Measurements from ENCODE around the gene OVCH1.

OVCH1 gene

GRCh38 chr12:29518407-29518806 is 20.9 kb upstream of the OVCH1 start:
- Histone ChIP-seq H3K9me3 (ENCODE audit: control insufficient read depth, insufficient read depth, low read length) (no peaks in the 10 kb centered on the region), H3K4me1 (ENCODE audit: insufficient read depth, low read length) (no peaks in the 10 kb centered on the region), H3K36me3 (ENCODE audit: insufficient read depth, low read length) (no peaks in the 10 kb centered on the region), H3K9ac (ENCODE audit: low read depth, low read length) (no peak overlapping the region)

- no peaks in the 10 kb centered on the region for H3K4me1 ChIP-seq (ENCODE audit: insufficient read depth, low read length)
- H3K9me3 ChIP-seq (ENCODE audit: control insufficient read depth, insufficient read depth, low read length) = no peaks in the 10 kb centered on the region
- no peaks in the 10 kb centered on the region for H3K36me3 ChIP-seq (ENCODE audit: insufficient read depth, low read length)
- H3K9ac ChIP-seq (ENCODE audit: low read depth, low read length) = no peak overlapping the region
Measured at GRCh38 chr12:29517264-29517663, 19.8 kb upstream of the OVCH1 start.

GRCh38 chr12:29516431-29516875 is 19.0 kb upstream of the OVCH1 start:
- Histone ChIP-seq H3K9me3 (ENCODE audit: control insufficient read depth, insufficient read depth, low read length) (no peaks in the 10 kb centered on the region), H3K9ac (ENCODE audit: low read depth, low read length) (no peak overlapping the region), H3K4me1 (ENCODE audit: insufficient read depth, low read length) (no peaks in the 10 kb centered on the region), H3K36me3 (ENCODE audit: insufficient read depth, low read length) (no peaks in the 10 kb centered on the region)

- H3K36me3 ChIP-seq (ENCODE audit: insufficient read depth, low read length) = no peaks in the 10 kb centered on the region
- H3K9ac ChIP-seq (ENCODE audit: low read depth, low read length) = no peak overlapping the region
- H3K9me3 ChIP-seq (ENCODE audit: control insufficient read depth, insufficient read depth, low read length) = no peaks in the 10 kb centered on the region
- no peaks in the 10 kb centered on the region for H3K4me1 ChIP-seq (ENCODE audit: insufficient read depth, low read length)
Measured at GRCh38 chr12:29510591-29511185, 13.2 kb upstream of the OVCH1 start.

- Histone ChIP-seq H3K36me3 (ENCODE audit: insufficient read depth, low read length) (no peaks in the 10 kb centered on the region), H3K9ac (ENCODE audit: low read depth, low read length) (no peak overlapping the region), H3K4me1 (ENCODE audit: insufficient read depth, low read length) (no peaks in the 10 kb centered on the region)
Measured at GRCh38 chr12:29509503-29509902, 12.0 kb upstream of the OVCH1 start.

GRCh38 chr12:29508949-29509348 is 11.5 kb upstream of the OVCH1 start:
- no peaks in the 10 kb centered on the region for H3K36me3 ChIP-seq (ENCODE audit: insufficient read depth, low read length)
- no peaks in the 10 kb centered on the region for H3K4me1 ChIP-seq (ENCODE audit: insufficient read depth, low read length)
- no peak overlapping the region for H3K9ac ChIP-seq (ENCODE audit: low read depth, low read length)
- H3K9me3 ChIP-seq (ENCODE audit: control insufficient read depth, insufficient read depth, low read length) = no peaks in the 10 kb centered on the region

More at GRCh38 chr12:29509503-29509902, 12.0 kb upstream of the OVCH1 start:
- no peaks in the 10 kb centered on the region for H3K9me3 ChIP-seq (ENCODE audit: control insufficient read depth, insufficient read depth, low read length)

- Histone ChIP-seq H3K9ac (ENCODE audit: low read depth, low read length) (no peak overlapping the region), H3K4me1 (ENCODE audit: insufficient read depth, low read length) (no peaks in the 10 kb centered on the region), H3K9me3 (ENCODE audit: control insufficient read depth, insufficient read depth, low read length) (no peaks in the 10 kb centered on the region), H3K36me3 (ENCODE audit: insufficient read depth, low read length) (no peaks in the 10 kb centered on the region)
Measured at GRCh38 chr12:29505122-29505521, 7.6 kb upstream of the OVCH1 start.

- no peaks in the 10 kb centered on the region for H3K4me1 ChIP-seq (ENCODE audit: insufficient read depth, low read length)
- no peaks in the 10 kb centered on the region for H3K9me3 ChIP-seq (ENCODE audit: control insufficient read depth, insufficient read depth, low read length)
- no peak overlapping the region for H3K9ac ChIP-seq (ENCODE audit: low read depth, low read length)
- no peaks in the 10 kb centered on the region for H3K36me3 ChIP-seq (ENCODE audit: insufficient read depth, low read length)
Measured at GRCh38 chr12:29503283-29503682, 5.8 kb upstream of the OVCH1 start.

- Histone ChIP-seq H3K4me1 (ENCODE audit: insufficient read depth, low read length) (no peaks in the 10 kb centered on the region), H3K9me3 (ENCODE audit: control insufficient read depth, insufficient read depth, low read length) (no peaks in the 10 kb centered on the region), H3K36me3 (ENCODE audit: insufficient read depth, low read length) (no peaks in the 10 kb centered on the region), H3K9ac (ENCODE audit: low read depth, low read length) (no peak overlapping the region)
Measured at GRCh38 chr12:29499235-29499634, 1.7 kb upstream of the OVCH1 start.

GRCh38 chr12:29492891-29493290 is 4.6 kb downstream of the OVCH1 start:
- Histone ChIP-seq H3K36me3 (ENCODE audit: insufficient read depth, low read length) (no peaks in the 10 kb centered on the region), H3K4me1 (ENCODE audit: insufficient read depth, low read length) (no peaks in the 10 kb centered on the region), H3K9me3 (ENCODE audit: control insufficient read depth, insufficient read depth, low read length) (no peaks in the 10 kb centered on the region), H3K9ac (ENCODE audit: low read depth, low read length) (no peak overlapping the region)

- Histone ChIP-seq H3K9ac (ENCODE audit: low read depth, low read length) (no peak overlapping the region), H3K9me3 (ENCODE audit: control insufficient read depth, insufficient read depth, low read length) (no peaks in the 10 kb centered on the region), H3K4me1 (ENCODE audit: insufficient read depth, low read length) (no peaks in the 10 kb centered on the region), H3K36me3 (ENCODE audit: insufficient read depth, low read length) (no peaks in the 10 kb centered on the region)
Measured at GRCh38 chr12:29486972-29487371, 10.5 kb downstream of the OVCH1 start.

GRCh38 chr12:29463198-29463597 is 34.3 kb downstream of the OVCH1 start:
- Histone ChIP-seq H3K4me1 (ENCODE audit: insufficient read depth, low read length) (no peaks in the 10 kb centered on the region), H3K9me3 (ENCODE audit: control insufficient read depth, insufficient read depth, low read length) (no peaks in the 10 kb centered on the region), H3K36me3 (ENCODE audit: insufficient read depth, low read length) (no peaks in the 10 kb centered on the region), H3K9ac (ENCODE audit: low read depth, low read length) (no peak overlapping the region)

GRCh38 chr12:29460082-29460481 is 37.4 kb downstream of the OVCH1 start:
- no peaks in the 10 kb centered on the region for H3K9me3 ChIP-seq (ENCODE audit: control insufficient read depth, insufficient read depth, low read length)
- H3K9ac ChIP-seq (ENCODE audit: low read depth, low read length) = no peak overlapping the region
- no peaks in the 10 kb centered on the region for H3K4me1 ChIP-seq (ENCODE audit: insufficient read depth, low read length)
- H3K36me3 ChIP-seq (ENCODE audit: insufficient read depth, low read length) = no peaks in the 10 kb centered on the region

GRCh38 chr12:29455087-29455486 is 42.4 kb downstream of the OVCH1 start:
- H3K9ac ChIP-seq (ENCODE audit: low read depth, low read length) = no peak overlapping the region
- H3K4me1 ChIP-seq (ENCODE audit: insufficient read depth, low read length) = no peaks in the 10 kb centered on the region

GRCh38 chr12:29451888-29452287 is 45.6 kb downstream of the OVCH1 start:
- H3K36me3 ChIP-seq (ENCODE audit: insufficient read depth, low read length) = no peaks in the 10 kb centered on the region
- H3K9me3 ChIP-seq (ENCODE audit: control insufficient read depth, insufficient read depth, low read length) = no peaks in the 10 kb centered on the region
- H3K4me1 ChIP-seq (ENCODE audit: insufficient read depth, low read length) = no peaks in the 10 kb centered on the region
- no peak overlapping the region for H3K9ac ChIP-seq (ENCODE audit: low read depth, low read length)

More at GRCh38 chr12:29455087-29455486, 42.4 kb downstream of the OVCH1 start:
- Histone ChIP-seq H3K9me3 (ENCODE audit: control insufficient read depth, insufficient read depth, low read length) (no peaks in the 10 kb centered on the region), H3K36me3 (ENCODE audit: insufficient read depth, low read length) (no peaks in the 10 kb centered on the region)

GRCh38 chr12:29448157-29448556 is 49.3 kb downstream of the OVCH1 start:
- Histone ChIP-seq H3K9ac (ENCODE audit: low read depth, low read length) (no peak overlapping the region), H3K36me3 (ENCODE audit: insufficient read depth, low read length) (no peaks in the 10 kb centered on the region), H3K9me3 (ENCODE audit: control insufficient read depth, insufficient read depth, low read length) (no peaks in the 10 kb centered on the region), H3K4me1 (ENCODE audit: insufficient read depth, low read length) (no peaks in the 10 kb centered on the region)
